H1 (cell line): ENCODE results near the gene LAS1L. TPM values are rescaled to one million over a fixed set of nuclear protein-coding genes. Genes with fewer than 3 reads are reported as not detected.

Source experiments
- CTCF ChIA-PET: fragments of 300-600 bp; sonication (Branson Sonifier 250); formaldehyde crosslinking; loops from one replicate; lab custom pipeline; 2021; ENCODE audit not compliant: partially characterized antibody; lab: Charles Lee
- POLR2A ChIA-PET: fragments of 300-600 bp; sonication (Branson Sonifier 250); formaldehyde crosslinking; loops from one replicate; lab custom pipeline; 2021; ENCODE audit warnings: inconsistent platforms; ENCODE audit not compliant: partially characterized antibody; lab: Charles Lee
- DNase-seq, 2 experiments: peaks; one replicate each; pipeline versions ENCODE4 v3.0.0 to v3.0.0-alpha.2; 2010 to 2022; ENCODE audit warnings: low spot score in 2 of 2, low read depth in 1 of 2, mixed read lengths in 1 of 2
- FAIRE-seq: peaks from 2 replicates; lab custom pipeline; 2011; peaks lifted over from hg19 to GRCh38; lab: Jason Lieb, UNC
- H2AFZ ChIP-seq: 2 replicates; pipeline ENCODE4 v1.8.1; 2012; ENCODE audit warnings: low read length, inconsistent platforms
- H2AK5ac ChIP-seq: 2 replicates; pipeline ENCODE4 v1.6.1; 2013; ENCODE audit warnings: low read depth, low read length
- H2BK120ac ChIP-seq: replicated peaks from 2 replicates; pipeline ENCODE3; 2013; ENCODE audit warnings: low read depth, low read length, inconsistent platforms
- H2BK12ac ChIP-seq: 2 replicates; pipeline ENCODE4 v1.6.1; 2013; ENCODE audit warnings: low read depth, low read length
- H2BK15ac ChIP-seq: 2 replicates; pipeline ENCODE4 v1.6.1; 2013; ENCODE audit warnings: low read length
- H2BK20ac ChIP-seq: 2 replicates; pipeline ENCODE4 v1.6.1; 2013; ENCODE audit warnings: low read length
- H2BK5ac ChIP-seq: 2 replicates; pipeline ENCODE4 v1.6.1; 2013; ENCODE audit warnings: low read depth, low read length
- H3K14ac ChIP-seq: 2 replicates; pipeline ENCODE4 v1.6.1; 2013; ENCODE audit warnings: inconsistent platforms; ENCODE audit not compliant: insufficient read length
- H3K18ac ChIP-seq: 2 replicates; pipeline ENCODE4 v1.6.1; 2013; ENCODE audit warnings: low read length; ENCODE audit errors: extremely low read depth
- H3K23ac ChIP-seq: 2 replicates; pipeline ENCODE4 v1.6.1; 2013; ENCODE audit warnings: inconsistent platforms; ENCODE audit not compliant: insufficient read length
- H3K23me2 ChIP-seq: 2 replicates; pipeline ENCODE4 v1.6.1; 2013; ENCODE audit warnings: low read depth, low read length
- H3K27ac ChIP-seq: 2 replicates; pipeline ENCODE4 v1.6.1; 2011; ENCODE audit warnings: low read depth, low read length, inconsistent platforms
- H3K27me3 ChIP-seq, 4 experiments: replicated peaks in 1 of 4; 1 replicate in 1 of 4; 2 replicates in 3 of 4; pipeline versions ENCODE4 v1.6.1 to v1.8.1; 2011 to 2013; ENCODE audit warnings: low read length in 3 of 4, mild to moderate bottlenecking in 3 of 4, inconsistent platforms in 2 of 4, mixed read lengths in 2 of 4, moderate library complexity in 1 of 4; ENCODE audit not compliant: control insufficient read depth in 3 of 4, insufficient read depth in 3 of 4; ENCODE audit errors: extremely low read depth in 1 of 4
- H3K36me3 ChIP-seq, 4 experiments: 2 replicates each; pipeline versions ENCODE4 v1.6.1 to v1.8.1; 2011 to 2013; ENCODE audit warnings: mild to moderate bottlenecking in 4 of 4, low read length in 3 of 4, moderate library complexity in 2 of 4, control low read depth in 1 of 4, inconsistent platforms in 1 of 4; ENCODE audit not compliant: insufficient read depth in 4 of 4, control insufficient read depth in 2 of 4
- H3K4ac ChIP-seq: replicated peaks from 2 replicates; pipeline ENCODE3; 2013; ENCODE audit warnings: low read length, low read depth, mixed read lengths, inconsistent platforms; ENCODE audit not compliant: insufficient read length
- H3K4me1 ChIP-seq, 4 experiments: replicated peaks in 1 of 4; 1 replicate in 1 of 4; 2 replicates in 3 of 4; pipeline versions ENCODE4 v1.6.1 to v1.8.1; 2011 to 2013; ENCODE audit warnings: low read length in 3 of 4, inconsistent platforms in 2 of 4, mixed read lengths in 1 of 4; ENCODE audit not compliant: insufficient read depth in 4 of 4, control insufficient read depth in 3 of 4
- H3K4me2 ChIP-seq, 2 experiments: 2 replicates each; pipeline versions ENCODE4 v1.6.1 to v1.8.1; 2011 to 2013; ENCODE audit warnings: low read depth in 2 of 2, low read length in 2 of 2, control low read depth in 1 of 2, inconsistent platforms in 1 of 2, mild to moderate bottlenecking in 1 of 2; ENCODE audit not compliant: insufficient read depth in 1 of 2
- H3K4me3 ChIP-seq, 4 experiments: fragments of 200-600, 300-600 bp in 1 of 4; sonication (generic), shearing (Covaris generic), sonication (Bioruptor Twin) in 1 of 4; 2 replicates each; pipeline versions ENCODE4 v1.5.1 to v1.8.1; 2011 to 2016; ENCODE audit warnings: low read length in 4 of 4, low read depth in 3 of 4, control low read depth in 2 of 4, inconsistent platforms in 2 of 4, mild to moderate bottlenecking in 2 of 4, mixed read lengths in 1 of 4, moderate library complexity in 1 of 4; ENCODE audit not compliant: insufficient read depth in 2 of 4; ENCODE audit errors: extremely low read depth in 1 of 4
- H3K56ac ChIP-seq: replicated peaks from 2 replicates; pipeline ENCODE3; 2013; ENCODE audit warnings: low read depth, mild to moderate bottlenecking, mixed read lengths, low read length, inconsistent platforms; ENCODE audit not compliant: insufficient read length
- H3K79me1 ChIP-seq: 2 replicates; pipeline ENCODE4 v1.6.1; 2013; ENCODE audit warnings: low read depth, low read length, control low read depth
- H3K79me2 ChIP-seq, 2 experiments: 2 replicates each; pipeline versions ENCODE4 v1.6.1 to v1.8.1; 2012 to 2013; ENCODE audit warnings: low read length in 2 of 2, mild to moderate bottlenecking in 2 of 2, inconsistent platforms in 1 of 2; ENCODE audit not compliant: insufficient read depth in 2 of 2, control insufficient read depth in 1 of 2
- H3K9ac ChIP-seq, 4 experiments: replicated peaks in 1 of 4; 1 replicate in 1 of 4; 2 replicates in 3 of 4; pipeline versions ENCODE4 v1.6.1 to v1.8.1; 2011 to 2013; ENCODE audit warnings: low read depth in 3 of 4, low read length in 3 of 4, control low read depth in 2 of 4, mild to moderate bottlenecking in 2 of 4, moderate library complexity in 2 of 4, inconsistent platforms in 1 of 4; ENCODE audit errors: extremely low read depth in 1 of 4
- H3K9me3 ChIP-seq, 2 experiments: 2 replicates each; pipeline versions ENCODE4 v1.6.1 to v1.8.1; 2012 to 2013; ENCODE audit warnings: mild to moderate bottlenecking in 2 of 2, moderate library complexity in 2 of 2, control low read depth in 1 of 2, inconsistent platforms in 1 of 2, low read depth in 1 of 2, low read length in 1 of 2, mixed read lengths in 1 of 2; ENCODE audit not compliant: insufficient read depth in 2 of 2
- H4K20me1 ChIP-seq, 2 experiments: replicated peaks in 1 of 2; 2 replicates each; pipeline versions ENCODE3 to v1.8.1; 2011 to 2013; ENCODE audit warnings: inconsistent platforms in 2 of 2, low read length in 2 of 2, mild to moderate bottlenecking in 1 of 2; ENCODE audit not compliant: insufficient read depth in 2 of 2, control insufficient read depth in 1 of 2
- H4K5ac ChIP-seq: 2 replicates; pipeline ENCODE4 v1.6.1; 2013; ENCODE audit warnings: low read length, low read depth, mixed read lengths, inconsistent platforms; ENCODE audit not compliant: insufficient read length
- H4K8ac ChIP-seq: 2 replicates; pipeline ENCODE4 v1.8.0; 2013; ENCODE audit warnings: mild to moderate bottlenecking, moderate library complexity, low read length, inconsistent platforms; ENCODE audit not compliant: insufficient read depth; ENCODE audit errors: extremely low read depth
- H4K91ac ChIP-seq: replicated peaks from 2 replicates; pipeline ENCODE3; 2013; ENCODE audit warnings: low read length, mixed read lengths, inconsistent platforms; ENCODE audit not compliant: insufficient read length
- EGR1 ChIP-seq: IDR thresholded peaks from 2 replicates; pipeline ENCODE4 v1.6.1; 2011; ENCODE audit warnings: low read depth, low read length, borderline replicate concordance
- SP4 ChIP-seq: IDR thresholded peaks from 2 replicates; pipeline ENCODE4 v1.6.1; 2012; ENCODE audit warnings: low read length, inconsistent platforms
- TCF12 ChIP-seq: IDR thresholded peaks from 2 replicates; pipeline ENCODE4 v1.6.1; 2011; ENCODE audit warnings: low read depth, mild to moderate bottlenecking, low read length
- WGBS, 2 experiments: shearing (Covaris generic) in 1 of 2; methylation state at CpG; one replicate each; pipeline versions ENCODE4 v1.1.6 to v1.1.7; 2013 to 2015; ENCODE audit warnings: low lambda C conversion rate in 2 of 2, mixed read lengths in 2 of 2, inconsistent platforms in 1 of 2, low coverage in 1 of 2, missing lambda C conversion rate in 1 of 2; ENCODE audit not compliant: insufficient replicate concordance in 2 of 2, insufficient coverage in 1 of 2, insufficient read length in 1 of 2; ENCODE audit errors: extremely low coverage in 1 of 2, missing lambda C conversion rate in 1 of 2; 5-methylcytosine and 5-hydroxymethylcytosine counted together
- polyA plus RNA-seq, 7 experiments: library from polyadenylated mRNA; depleted of rRNA in 3 of 7; stranded (reverse) in 5 of 7; unstranded in 2 of 7; fragments of >200 nt in 5 of 7; fragments of 200-250 nt in 2 of 7; gene quantifications; 1 replicate in 5 of 7; 2 replicates in 1 of 7; 4 replicates in 1 of 7; pipeline versions ENCODE4 v1.2.1 to v1.2.3, GENCODE V29; 2011 to 2013; ENCODE audit warnings: missing spikeins in 2 of 7, mixed read lengths in 2 of 7
- total RNA-seq: library from RNA; stranded (reverse); fragmentation: NEBNext Ultra II Directional; extraction: Animal tissue kit (Norgen Biotek cat#: 25700); gene quantifications from 2 replicates; pipeline ENCODE4 v1.2.1, GENCODE V29; 2021

Gene LAS1L
- total and polyA plus RNA-seq, 2 of the 8 experiments (the other 6 are each of a cell fraction or from before 2014, with no cell fraction given), result 39.5 to 65.0 TPM

DNA sequence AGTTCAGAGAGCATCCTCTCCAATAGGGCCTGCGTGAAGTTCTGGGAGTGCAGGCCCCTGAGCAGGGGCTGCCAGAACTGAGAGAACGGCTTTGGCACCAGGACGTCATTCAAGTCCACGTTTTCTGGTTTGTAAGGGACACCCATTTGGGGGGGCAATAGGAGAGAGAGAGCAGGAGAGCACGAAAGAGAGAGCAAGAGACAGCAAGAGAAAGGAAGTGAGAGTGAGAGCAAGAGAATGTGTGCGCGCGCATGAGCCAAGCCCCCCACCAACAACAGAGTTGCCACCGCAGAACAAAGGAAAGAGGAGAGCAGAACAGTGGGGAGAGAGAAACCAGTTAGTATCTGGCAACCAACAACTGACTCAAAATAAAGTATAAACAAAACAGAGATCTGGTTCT is 10.4 kb downstream of the LAS1L start:
- Histone ChIP-seq H3K4me3 (no peak overlapping the region), H4K8ac (no peak overlapping the region; the same call in 1 of the 2 replicates), H2AFZ (no peak overlapping the region), H3K36me3 (peaks cover 10 to 58% (median 36%) of the 10 kb centered on the region in 4 experiments), H3K4me2 (no peak overlapping the region), H2BK5ac (no peak overlapping the region), H3K56ac (no peak overlapping the region), H2AK5ac (no peak overlapping the region), H3K9ac (no peak overlapping the region), H3K4ac (no peak overlapping the region), H2BK12ac (no peak overlapping the region), H4K5ac (no peak overlapping the region), H3K27ac (no peak overlapping the region), H2BK15ac (no peak overlapping the region), H3K14ac (no peak overlapping the region), H3K23me2 (no peaks in the 10 kb centered on the region), H3K4me1 (no peaks in the 10 kb centered on the region), H3K23ac (no peak overlapping the region), H3K9me3 (no peaks in the 10 kb centered on the region), H2BK120ac (no peak overlapping the region), H3K18ac (no peak overlapping the region), H3K27me3 (no peaks in the 10 kb centered on the region), H4K91ac (no peak overlapping the region), H4K20me1 (peaks cover 0 to 1% of the 10 kb centered on the region in 2 experiments), H2BK20ac (no peak overlapping the region), H3K79me1 (no peaks in the 10 kb centered on the region), H3K79me2 (no peaks in the 10 kb centered on the region)
- 80% methylated on average over 3 of the region's 9 CpGs; no CpG with 5 or more reads in 1 of the 2 experiments for WGBS, 2 experiments
- TF ChIP-seq SP4, result no peak
- no peak for TF ChIP-seq TCF12
- no peak for TF ChIP-seq EGR1
- FAIRE-seq (no peak), DNase-seq (no peak)
- POLR2A ChIA-PET, result no interaction called here
- CTCF ChIA-PET, result no interaction called here
